ENCODE results near the gene GRK3. TPM values are rescaled to one million over a fixed set of nuclear protein-coding genes. Genes with fewer than 3 reads are reported as not detected.

The GRK3 gene
- total and polyA plus RNA-seq, 2 of the 4 experiments (the other 2 are of a cell fraction): 0.58 to 1.6 TPM

DNA sequence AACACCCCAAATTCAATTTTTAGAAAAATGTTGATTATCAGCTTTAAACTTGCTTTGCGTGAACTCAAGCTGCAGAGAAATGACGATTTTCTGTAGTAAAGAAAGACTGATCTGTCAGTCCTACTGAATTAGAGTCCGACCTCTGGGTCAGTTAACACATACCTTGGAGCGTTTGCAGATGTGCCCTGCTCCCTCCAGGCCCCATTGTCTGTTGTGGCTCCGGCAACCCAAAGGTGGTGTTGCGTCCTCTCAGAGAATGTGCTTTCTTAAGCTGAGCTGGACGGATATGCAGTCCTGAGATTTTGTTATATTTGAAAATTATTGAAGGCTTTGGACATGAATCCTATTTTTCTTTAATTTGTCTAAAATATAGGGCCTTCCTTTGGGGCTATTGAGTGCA is 146.0 kb downstream of the GRK3 start:
- TF ChIP-seq FOS (IDR thresholded peaks at IDR 0.05; ENCODE audit: low read depth, low read length) (no peak), RCOR1 (IDR thresholded peaks at IDR 0.05; ENCODE audit: insufficient replicate concordance, low read length) (no peak), RAD21 (IDR thresholded peaks at IDR 0.05; ENCODE audit: low read length) (no peak), RFX5 (IDR thresholded peaks at IDR 0.05; ENCODE audit: low read depth, low read length) (no peak), CHD1 (IDR thresholded peaks at IDR 0.05; ENCODE audit: low read depth, low read length) (no peak), USF2 (IDR thresholded peaks at IDR 0.05; ENCODE audit: low read depth, low read length) (no peak), CEBPB (IDR thresholded peaks at IDR 0.05; ENCODE audit: low read depth, low read length) (no peak)

More for the DNA sequence above, 146.0 kb downstream of the GRK3 start:
- no peak overlapping the region for H3K23ac ChIP-seq (ENCODE audit: low read depth, low read length)
- no peak overlapping the region for H4K5ac ChIP-seq (ENCODE audit: low read depth, low read length)
- ChIA-PET POLR2A (ENCODE audit: unreplicated experiment) (no interaction called here), CTCF (no interaction called here)
- no peak overlapping the region for H3K14ac ChIP-seq (replicated peaks; ENCODE audit: low read depth, low read length)
- H4K8ac ChIP-seq (ENCODE audit: low read depth in 2 of 2, low read length in 2 of 2): no peak overlapping the region
- in situ Hi-C loops (cut with MboI; ENCODE audit: low sequenced_read_pairs) (no loop called here), dilution Hi-C loops (cut with HindIII; ENCODE audit: low sequenced_read_pairs, unreplicated experiment) (no loop called here), intact Hi-C loops (cut with micrococcal nuclease) (no loop called here)
- H2BK120ac ChIP-seq (ENCODE audit: low read depth, low read length): no peak overlapping the region
- H2AK5ac ChIP-seq (ENCODE audit: low read depth, low read length): no peak overlapping the region
- H3K79me1 ChIP-seq (ENCODE audit: low read depth in 1 of 2, low read length in 2 of 2): no peaks in the 10 kb centered on the region
- no TSS peak for BruUV-seq (replicated peaks)
- H4K91ac ChIP-seq (ENCODE audit: insufficient read depth, low read depth, low read length): no peak overlapping the region
- no peaks in the 10 kb centered on the region for H3K9me1 ChIP-seq (ENCODE audit: insufficient read depth, low read length)
- H3K27me3 ChIP-seq (ENCODE audit: control insufficient read depth, insufficient read depth, low read length): no peaks in the 10 kb centered on the region
- H3K27ac ChIP-seq (ENCODE audit: insufficient read depth, low read length): no peak overlapping the region
- H3K36me3 ChIP-seq (ENCODE audit: control insufficient read depth, insufficient read depth, low read length): no peaks in the 10 kb centered on the region
- no peak overlapping the region for H3K4me2 ChIP-seq (ENCODE audit: low read depth, low read length)
- H3K9me3 ChIP-seq (ENCODE audit: control insufficient read depth, insufficient read depth, low read length): no peaks in the 10 kb centered on the region
- H2BK5ac ChIP-seq (ENCODE audit: low read depth, low read length, poor library complexity, severe bottlenecking): no peak overlapping the region
- H3K9ac ChIP-seq (ENCODE audit: low read depth, low read length): no peak overlapping the region
- ATAC-seq (ENCODE audit: low read depth) (no peak), DNase-seq (no peak)
- no peaks in the 10 kb centered on the region for H3K4me1 ChIP-seq (ENCODE audit: control insufficient read depth, insufficient read depth, low read length)
- H2AK9ac ChIP-seq (replicated peaks; ENCODE audit: low read depth, low read length, poor library complexity): no peak overlapping the region
- H2BK15ac ChIP-seq (ENCODE audit: low read depth, low read length): no peak overlapping the region
- H3K18ac ChIP-seq (ENCODE audit: low read depth, low read length): no peak overlapping the region
- H3K4ac ChIP-seq (ENCODE audit: low read depth, low read length): no peak overlapping the region
- 100% methylated on average over 1 of the region's 7 CpGs; no CpG with 5 or more reads in 1 of the 2 experiments for WGBS, 2 experiments (ENCODE audit: extremely low coverage in 2 of 2, insufficient read length in 1 of 2)
- no peak overlapping the region for H3K4me3 ChIP-seq (ENCODE audit: insufficient read depth, low read depth, low read length)
- no peaks in the 10 kb centered on the region for H4K20me1 ChIP-seq (ENCODE audit: insufficient read depth, low read length)
- no peak overlapping the region for H2AFZ ChIP-seq (replicated peaks; ENCODE audit: low read length, poor library complexity)
- H3K56ac ChIP-seq (ENCODE audit: extremely low read depth, insufficient read depth, low read length): no peak overlapping the region
- no peak overlapping the region for H2BK20ac ChIP-seq (ENCODE audit: low read depth, low read length)

All from IMR-90 (cell line).